Measurements from ENCODE around the gene FOXR1. TPM values are rescaled to one million over a fixed set of nuclear protein-coding genes. Genes with fewer than 3 reads are reported as not detected.

FOXR1 gene
- total RNA-seq, 1 experiment from 2014 or later = not detected

GRCh38 chr11:119018074-119018938 lies 46.7 kb downstream of the FOXR1 start, which contains the start of the genes RPS25 and TRAPPC4 (continued):
- TF ChIP-seq STAT6 (CRISPR knock-in tag; conservative IDR thresholded peaks at IDR 0.05; ENCODE audit: low read depth) (no peak), ZNF219 (CRISPR knock-in tag; IDR thresholded peaks at IDR 0.05; ENCODE audit: borderline replicate concordance) (no peak; the same call in 1 of the 2 replicates), CTCF (IDR thresholded peaks at IDR 0.05) (no peak), TP53 (CRISPR knock-in tag; IDR thresholded peaks at IDR 0.05) (0 out of 2 replicates have a peak, but pooled peaks have one; percentile 54), NFYB (CRISPR knock-in tag; conservative IDR thresholded peaks at IDR 0.05; ENCODE audit: low read depth) (no peak), TEAD1 (CRISPR knock-in tag; IDR thresholded peaks at IDR 0.05) (no peak), ATF2 (CRISPR knock-in tag; IDR thresholded peaks at IDR 0.05; ENCODE audit: borderline replicate concordance, low read depth) (no peak), EMX1 (CRISPR knock-in tag; IDR thresholded peaks at IDR 0.05) (no peak)

- H3K9me3 Mint-ChIP-seq = no peaks in the 10 kb centered on the region
- H3K27ac Mint-ChIP-seq = peak overlapping the region; percentile 34; the same call in 1 of the 2 replicates
- H3K4me3 Mint-ChIP-seq = peak overlapping the region; percentile 98
- H3K27me3 Mint-ChIP-seq (ENCODE audit: low read depth) = no peaks in the 10 kb centered on the region; the same call in 1 of the 2 replicates
- peaks cover 16% of the 10 kb centered on the region for H3K4me1 Mint-ChIP-seq
- ATAC-seq = no peak
- H3K36me3 Mint-ChIP-seq = peaks cover 65% of the 10 kb centered on the region
- TF ChIP-seq ZSCAN18 (CRISPR knock-in tag; IDR thresholded peaks at IDR 0.05) (no peak), E2F4 (CRISPR knock-in tag; IDR thresholded peaks at IDR 0.05; ENCODE audit: borderline replicate concordance, low read depth) (no peak), ZMAT4 (CRISPR knock-in tag; IDR thresholded peaks at IDR 0.05) (no peak)
- ChIA-PET POLR2A (interaction anchor here (1.7 kb wide), 1 partner anchor 10 kb away, joined by 5 read pairs; the partner anchor contains the start of gene SLC37A4), CTCF (interaction anchor here (1.0 to 1.6 kb wide), 4 partner anchors 11 to 318 kb away, joined by 3 to 5 read pairs (median 3); no protein-coding TSS in a partner anchor)
- no peak for DNase-seq (ENCODE audit: low spot score)
Measured at GRCh38 chr11:119019996-119020395, 48.4 kb downstream of the FOXR1 start.

GRCh38 chr11:119021631-119022030 lies 50.1 kb downstream of the FOXR1 start:
- H3K36me3 Mint-ChIP-seq = peaks cover 57% of the 10 kb centered on the region
- CTCF ChIA-PET = interaction anchor here (1.1 kb wide), 1 partner anchor 10 kb away, joined by 5 read pairs; no protein-coding TSS in a partner anchor
- no peak for TF ChIP-seq ZNF396 (CRISPR knock-in tag; IDR thresholded peaks at IDR 0.05; ENCODE audit: borderline replicate concordance)
- TF ChIP-seq ZMAT4 (CRISPR knock-in tag; IDR thresholded peaks at IDR 0.05) = no peak
- TF ChIP-seq CBFB (CRISPR knock-in tag; IDR thresholded peaks at IDR 0.05; ENCODE audit: low read depth) = no peak
- TF ChIP-seq TEAD4 (CRISPR knock-in tag; IDR thresholded peaks at IDR 0.05) = no peak
- no peak for TF ChIP-seq NFE2L1 (CRISPR knock-in tag; IDR thresholded peaks at IDR 0.05)
- no peak for TF ChIP-seq TCF7 (CRISPR knock-in tag; IDR thresholded peaks at IDR 0.05; ENCODE audit: low read depth)
- no peak for TF ChIP-seq ZNF232 (CRISPR knock-in tag; IDR thresholded peaks at IDR 0.05)
- no peak for TF ChIP-seq GRHL2 (CRISPR knock-in tag; IDR thresholded peaks at IDR 0.05; ENCODE audit: insufficient replicate concordance, severe bottlenecking)
- no peak for TF ChIP-seq FOXK1 (CRISPR knock-in tag; IDR thresholded peaks at IDR 0.05)
- no peak for TF ChIP-seq ATF3 (CRISPR knock-in tag; conservative IDR thresholded peaks at IDR 0.05)
- no peak for TF ChIP-seq SMAD4 (CRISPR knock-in tag; IDR thresholded peaks at IDR 0.05)
- TF ChIP-seq ZNF416 (CRISPR knock-in tag; IDR thresholded peaks at IDR 0.05) = no peak

More at GRCh38 chr11:119021631-119022030, 50.1 kb downstream of the FOXR1 start:
- no peaks in the 10 kb centered on the region; the same call in 1 of the 2 replicates for H3K27me3 Mint-ChIP-seq (ENCODE audit: low read depth)
- DNase-seq (ENCODE audit: low spot score) (no peak), ATAC-seq (no peak)
- peaks cover 14% of the 10 kb centered on the region for H3K4me1 Mint-ChIP-seq
- no peak overlapping the region for H3K27ac Mint-ChIP-seq
- H3K9me3 Mint-ChIP-seq = no peaks in the 10 kb centered on the region
- H3K4me3 Mint-ChIP-seq = no peak overlapping the region
- POLR2A ChIA-PET = no interaction called here

All from WTC11 (cell line).